ENCODE results near the gene MAPK6.
A peak's percentile ranks its signal among the peaks of the same experiment; 100 is the strongest.

The MAPK6 gene

GRCh38 chr15:52101542-52102323, 82.7 kb downstream of the MAPK6 start:
- Histone ChIP-seq H3K4me1 (ENCODE audit: control insufficient read depth, insufficient read depth, low read length) (peaks cover 31% of the 10 kb centered on the region), H3K4me2 (ENCODE audit: low read length) (no peak overlapping the region), H3K36me3 (ENCODE audit: insufficient read depth, low read length) (no peaks in the 10 kb centered on the region), H3K9me3 (replicated peaks; ENCODE audit: low read length) (no peaks in the 10 kb centered on the region), H3K4me3 (ENCODE audit: low read length) (no peak overlapping the region), H3K27me3 (ENCODE audit: control insufficient read depth, insufficient read depth, low read length) (no peaks in the 10 kb centered on the region), H3K9ac (ENCODE audit: low read depth, low read length) (no peak overlapping the region)

- Histone ChIP-seq H3K27me3 (ENCODE audit: control insufficient read depth, insufficient read depth, low read length) (no peaks in the 10 kb centered on the region), H3K9me3 (replicated peaks; ENCODE audit: low read length) (no peaks in the 10 kb centered on the region), H3K36me3 (ENCODE audit: insufficient read depth, low read length) (no peaks in the 10 kb centered on the region), H3K9ac (ENCODE audit: low read depth, low read length) (peak overlapping the region; percentile 73), H3K4me2 (ENCODE audit: low read length) (no peak overlapping the region), H3K4me3 (ENCODE audit: low read length) (no peak overlapping the region), H3K4me1 (ENCODE audit: control insufficient read depth, insufficient read depth, low read length) (peaks cover 26% of the 10 kb centered on the region)
These were observed 83.4 kb downstream of the MAPK6 start for GRCh38 chr15:52102463-52102862.

- Histone ChIP-seq H3K27me3 (ENCODE audit: control insufficient read depth, insufficient read depth, low read length) (no peaks in the 10 kb centered on the region), H3K36me3 (ENCODE audit: insufficient read depth, low read length) (no peaks in the 10 kb centered on the region), H3K9me3 (replicated peaks; ENCODE audit: low read length) (no peaks in the 10 kb centered on the region), H3K4me1 (ENCODE audit: control insufficient read depth, insufficient read depth, low read length) (peaks cover 26% of the 10 kb centered on the region), H3K4me2 (ENCODE audit: low read length) (peak overlapping the region; percentile 51), H3K9ac (ENCODE audit: low read depth, low read length) (peak overlapping the region; percentile 73), H3K4me3 (ENCODE audit: low read length) (no peak overlapping the region)
These were observed 84.5 kb downstream of the MAPK6 start for GRCh38 chr15:52103217-52104207.

GRCh38 chr15:52104532-52105004, 85.5 kb downstream of the MAPK6 start:
- H3K9ac ChIP-seq (ENCODE audit: low read depth, low read length) = no peak overlapping the region
- no peak overlapping the region for H3K4me3 ChIP-seq (ENCODE audit: low read length)

GRCh38 chr15:52105846-52106245, 86.8 kb downstream of the MAPK6 start:
- H3K27me3 ChIP-seq (ENCODE audit: control insufficient read depth, insufficient read depth, low read length) = peaks cover 7% of the 10 kb centered on the region
- no peak overlapping the region for H3K4me2 ChIP-seq (ENCODE audit: low read length)
- peaks cover 26% of the 10 kb centered on the region for H3K4me1 ChIP-seq (ENCODE audit: control insufficient read depth, insufficient read depth, low read length)
- no peak overlapping the region for H3K9ac ChIP-seq (ENCODE audit: low read depth, low read length)
- no peaks in the 10 kb centered on the region for H3K36me3 ChIP-seq (ENCODE audit: insufficient read depth, low read length)
- no peaks in the 10 kb centered on the region for H3K9me3 ChIP-seq (replicated peaks; ENCODE audit: low read length)
- no peak overlapping the region for H3K4me3 ChIP-seq (ENCODE audit: low read length)

More at GRCh38 chr15:52104532-52105004, 85.5 kb downstream of the MAPK6 start:
- Histone ChIP-seq H3K4me1 (ENCODE audit: control insufficient read depth, insufficient read depth, low read length) (peaks cover 26% of the 10 kb centered on the region), H3K27me3 (ENCODE audit: control insufficient read depth, insufficient read depth, low read length) (peaks cover 2% of the 10 kb centered on the region), H3K4me2 (ENCODE audit: low read length) (no peak overlapping the region), H3K9me3 (replicated peaks; ENCODE audit: low read length) (no peaks in the 10 kb centered on the region), H3K36me3 (ENCODE audit: insufficient read depth, low read length) (no peaks in the 10 kb centered on the region)

GRCh38 chr15:52106641-52107040, 87.6 kb downstream of the MAPK6 start:
- Histone ChIP-seq H3K4me1 (ENCODE audit: control insufficient read depth, insufficient read depth, low read length) (peaks cover 26% of the 10 kb centered on the region), H3K4me2 (ENCODE audit: low read length) (no peak overlapping the region), H3K4me3 (ENCODE audit: low read length) (no peak overlapping the region), H3K36me3 (ENCODE audit: insufficient read depth, low read length) (no peaks in the 10 kb centered on the region), H3K9ac (ENCODE audit: low read depth, low read length) (no peak overlapping the region), H3K27me3 (ENCODE audit: control insufficient read depth, insufficient read depth, low read length) (peaks cover 11% of the 10 kb centered on the region), H3K9me3 (replicated peaks; ENCODE audit: low read length) (no peaks in the 10 kb centered on the region)

GRCh38 chr15:52107238-52107637, 88.2 kb downstream of the MAPK6 start:
- Histone ChIP-seq H3K4me2 (ENCODE audit: low read length) (no peak overlapping the region), H3K4me1 (ENCODE audit: control insufficient read depth, insufficient read depth, low read length) (peaks cover 27% of the 10 kb centered on the region), H3K9ac (ENCODE audit: low read depth, low read length) (no peak overlapping the region), H3K9me3 (replicated peaks; ENCODE audit: low read length) (no peaks in the 10 kb centered on the region), H3K36me3 (ENCODE audit: insufficient read depth, low read length) (no peaks in the 10 kb centered on the region), H3K4me3 (ENCODE audit: low read length) (no peak overlapping the region), H3K27me3 (ENCODE audit: control insufficient read depth, insufficient read depth, low read length) (peaks cover 16% of the 10 kb centered on the region)

- no peak overlapping the region for H3K4me2 ChIP-seq (ENCODE audit: low read length)
- peaks cover 17% of the 10 kb centered on the region for H3K27me3 ChIP-seq (ENCODE audit: control insufficient read depth, insufficient read depth, low read length)
- H3K9ac ChIP-seq (ENCODE audit: low read depth, low read length) = no peak overlapping the region
- H3K4me1 ChIP-seq (ENCODE audit: control insufficient read depth, insufficient read depth, low read length) = peaks cover 9% of the 10 kb centered on the region
- no peak overlapping the region for H3K4me3 ChIP-seq (ENCODE audit: low read length)
- no peaks in the 10 kb centered on the region for H3K36me3 ChIP-seq (ENCODE audit: insufficient read depth, low read length)
- no peaks in the 10 kb centered on the region for H3K9me3 ChIP-seq (replicated peaks; ENCODE audit: low read length)
These were observed 90.8 kb downstream of the MAPK6 start for GRCh38 chr15:52109559-52110451.

GRCh38 chr15:52111517-52112202, 92.6 kb downstream of the MAPK6 start:
- Histone ChIP-seq H3K27me3 (ENCODE audit: control insufficient read depth, insufficient read depth, low read length) (peaks cover 17% of the 10 kb centered on the region), H3K36me3 (ENCODE audit: insufficient read depth, low read length) (no peaks in the 10 kb centered on the region), H3K4me1 (ENCODE audit: control insufficient read depth, insufficient read depth, low read length) (peaks cover 15% of the 10 kb centered on the region), H3K9ac (ENCODE audit: low read depth, low read length) (no peak overlapping the region), H3K4me3 (ENCODE audit: low read length) (no peak overlapping the region), H3K4me2 (ENCODE audit: low read length) (peak overlapping the region; percentile 29), H3K9me3 (replicated peaks; ENCODE audit: low read length) (no peaks in the 10 kb centered on the region)

- peaks cover 17% of the 10 kb centered on the region for H3K27me3 ChIP-seq (ENCODE audit: control insufficient read depth, insufficient read depth, low read length)
- H3K36me3 ChIP-seq (ENCODE audit: insufficient read depth, low read length) = no peaks in the 10 kb centered on the region
- H3K9me3 ChIP-seq (replicated peaks; ENCODE audit: low read length) = no peaks in the 10 kb centered on the region
- H3K9ac ChIP-seq (ENCODE audit: low read depth, low read length) = no peak overlapping the region
- peaks cover 16% of the 10 kb centered on the region for H3K4me1 ChIP-seq (ENCODE audit: control insufficient read depth, insufficient read depth, low read length)
- peak overlapping the region; percentile 29 for H3K4me2 ChIP-seq (ENCODE audit: low read length)
- no peak overlapping the region for H3K4me3 ChIP-seq (ENCODE audit: low read length)
These were observed 93.3 kb downstream of the MAPK6 start for GRCh38 chr15:52112203-52112750.

Measured in skeletal muscle satellite cell (primary cell).